ENCODE data around the gene CNGA4.

CNGA4 gene

GRCh38 chr11:6238902-6239301 lies at the start of gene CNGA4:
Gene CNGA4, plus strand, starts transcription at chr11:6239089. Its CDS starts 118 bp downstream, at chr11:6239207.
- DNase-seq (ENCODE audit: low read depth): no peak
- no peak within 1 kb of the TSS for H3K4me3 ChIP-seq (ENCODE audit: low read depth, low read length)
- TF ChIP-seq CTCF (IDR thresholded peaks at IDR 0.05; ENCODE audit: insufficient read depth, low read depth, low read length, missing control alignments): no peak

- TF ChIP-seq CTCF (IDR thresholded peaks at IDR 0.05; ENCODE audit: insufficient read depth, low read depth, low read length, missing control alignments): no peak
- DNase-seq (ENCODE audit: low read depth): no peak
Observed at GRCh38 chr11:6191742-6192141, 47.1 kb upstream of the CNGA4 start.

GRCh38 chr11:6194065-6194581 lies 44.8 kb upstream of the CNGA4 start:
- no peak for TF ChIP-seq CTCF (IDR thresholded peaks at IDR 0.05; ENCODE audit: insufficient read depth, low read depth, low read length, missing control alignments)
- DNase-seq (ENCODE audit: low read depth): no peak
- H3K4me3 ChIP-seq (ENCODE audit: low read depth, low read length): no peak overlapping the region

More at GRCh38 chr11:6191742-6192141, 47.1 kb upstream of the CNGA4 start:
- no peak overlapping the region for H3K4me3 ChIP-seq (ENCODE audit: low read depth, low read length)

- DNase-seq (ENCODE audit: low read depth): peak; percentile 38
- no peak overlapping the region for H3K4me3 ChIP-seq (ENCODE audit: low read depth, low read length)
- TF ChIP-seq CTCF (IDR thresholded peaks at IDR 0.05; ENCODE audit: insufficient read depth, low read depth, low read length, missing control alignments): no peak
Observed at GRCh38 chr11:6196396-6196795, 42.5 kb upstream of the CNGA4 start.

GRCh38 chr11:6197466-6198200 lies 41.3 kb upstream of the CNGA4 start:
- H3K4me3 ChIP-seq (ENCODE audit: low read depth, low read length): no peak overlapping the region
- no peak for DNase-seq (ENCODE audit: low read depth)
- TF ChIP-seq CTCF (IDR thresholded peaks at IDR 0.05; ENCODE audit: insufficient read depth, low read depth, low read length, missing control alignments): no peak

- H3K4me3 ChIP-seq (ENCODE audit: low read depth, low read length): no peak within 1 kb of the TSS
- no peak for DNase-seq (ENCODE audit: low read depth)
- TF ChIP-seq CTCF (IDR thresholded peaks at IDR 0.05; ENCODE audit: insufficient read depth, low read depth, low read length, missing control alignments): no peak
Observed at GRCh38 chr11:6199174-6199810, 39.6 kb upstream of the CNGA4 start, which contains the start of gene OR52W1. Gene OR52W1, plus strand, starts transcription at chr11:6199224. Its CDS starts 0 bp downstream, at chr11:6199224.

Data from GM12865 (cell line).